K562 (cell line): ENCODE results near the gene KCNJ12. TPM values are rescaled to one million over a fixed set of nuclear protein-coding genes. Genes with fewer than 3 reads are reported as not detected.
A peak's percentile ranks its signal among the peaks of the same experiment; 100 is the strongest.
"Not testable (repeated sequence)": the region's sequence is repeated elsewhere in the genome, so short reads cannot be mapped to it uniquely, and the experiment has no call there.

Source experiments
- ATAC-seq: fragments of 200-7000 bp; cut with Tn5 transposase; 3 replicates; pipeline ENCODE4 v1.9.1; 2020; ENCODE audit warnings: moderate library complexity
- BruUV-seq: library from RNA; stranded (reverse); fragments of 400-500 nt; replicated peaks from 2 replicates; lab custom pipeline; 2021; lab: Mats Ljungman, UMichigan
- CTCF ChIA-PET: fragments of 300-600 bp; formaldehyde crosslinking; extraction: SDS; loops from one replicate; lab custom pipeline; 2021; ENCODE audit warnings: low intra/inter-chr PET ratio; lab: Yijun Ruan, JAX
- POLR2A ChIA-PET: fragments of 300-600, 350-650 bp; sonication (Branson Sonifier 250); formaldehyde crosslinking; extraction: SDS; loops from one replicate; lab custom pipeline; 2021; ENCODE audit warnings: antibody characterized with exemption, inconsistent platforms; lab: Yijun Ruan, JAX
- DNase-seq, 4 experiments: peaks; one replicate each; pipeline versions ENCODE4 v3.0.0 to v3.0.0-alpha.2; 2011 to 2018; ENCODE audit warnings: low spot score in 3 of 4, mixed read lengths in 3 of 4; ENCODE audit errors: extremely low read depth in 1 of 4
- FAIRE-seq: peaks from 2 replicates; lab custom pipeline; 2011; peaks lifted over from hg19 to GRCh38; lab: Jason Lieb, UNC
- H2AFZ ChIP-seq: 2 replicates; pipeline ENCODE4 v1.6.0; 2011; ENCODE audit warnings: low read depth, low read length, control low read depth, inconsistent platforms
- H3K27ac ChIP-seq: fragments of 200-600 bp; 3 replicates; pipeline ENCODE4 v1.8.0; 2011; ENCODE audit warnings: low read depth, mild to moderate bottlenecking, control low read depth, inconsistent platforms, low read length, moderate library complexity, mixed read lengths; ENCODE audit errors: extremely low read depth
- H3K27me3 ChIP-seq, 2 experiments: fragments of 300-600 bp in 1 of 2; 2 replicates in 1 of 2; 3 replicates in 1 of 2; pipeline versions ENCODE4 v1.6.0 to v1.8.0; 2011; ENCODE audit warnings: inconsistent platforms in 2 of 2, low read length in 2 of 2, mild to moderate bottlenecking in 1 of 2, mixed read lengths in 1 of 2, moderate library complexity in 1 of 2; ENCODE audit not compliant: control insufficient read depth in 2 of 2, insufficient read depth in 2 of 2
- H3K36me3 ChIP-seq: fragments of 300-600 bp; 3 replicates; pipeline ENCODE4 v1.8.0; 2011; ENCODE audit warnings: mild to moderate bottlenecking, low read length, inconsistent platforms; ENCODE audit not compliant: control insufficient read depth, insufficient read depth
- H3K4me1 ChIP-seq, 2 experiments: fragments of 200-600 bp in 1 of 2; replicated peaks in 1 of 2; 2 replicates in 1 of 2; 3 replicates in 1 of 2; pipeline versions ENCODE4 v1.5.1 to v1.8.0; 2011; ENCODE audit warnings: inconsistent platforms in 2 of 2, low read length in 2 of 2, mild to moderate bottlenecking in 1 of 2, mixed read lengths in 1 of 2, moderate library complexity in 1 of 2; ENCODE audit not compliant: control insufficient read depth in 2 of 2, insufficient read depth in 2 of 2
- H3K4me2 ChIP-seq: 2 replicates; pipeline ENCODE4 v1.6.1; 2011; ENCODE audit warnings: low read length, control low read depth, inconsistent platforms, mixed read lengths; ENCODE audit not compliant: insufficient read depth
- H3K4me3 ChIP-seq: fragments of 200-600 bp; sonication (generic), shearing (Covaris generic); 2 replicates; pipeline ENCODE4 v1.5.1; 2016; ENCODE audit warnings: control low read depth, inconsistent platforms
- H3K79me2 ChIP-seq: fragments of 200-600 bp; 3 replicates; pipeline ENCODE4 v1.8.0; 2011; ENCODE audit warnings: low read length, inconsistent platforms; ENCODE audit not compliant: control insufficient read depth, insufficient read depth
- H3K9ac ChIP-seq, 2 experiments: 2 replicates each; pipeline versions ENCODE4 v1.6.0 to v1.6.1; 2011; ENCODE audit warnings: low read depth in 2 of 2, low read length in 2 of 2, control low read depth in 1 of 2, inconsistent platforms in 1 of 2, mild to moderate bottlenecking in 1 of 2, mixed read lengths in 1 of 2; ENCODE audit not compliant: insufficient read depth in 1 of 2
- H3K9me1 ChIP-seq: one replicate; pipeline ENCODE4 v1.6.0; 2011; ENCODE audit warnings: inconsistent platforms, mild to moderate bottlenecking, low read length, moderate library complexity; ENCODE audit not compliant: control insufficient read depth, insufficient read depth
- H3K9me3 ChIP-seq: replicated peaks from 2 replicates; pipeline ENCODE4 v1.5.1; 2011; ENCODE audit warnings: low read depth, low read length, inconsistent platforms; ENCODE audit not compliant: control insufficient read depth, insufficient read depth
- H4K20me1 ChIP-seq: replicated peaks from 2 replicates; pipeline ENCODE4 v1.6.1; 2011; ENCODE audit warnings: low read length, inconsistent platforms, mixed read lengths; ENCODE audit not compliant: control insufficient read depth, insufficient read depth
- whole genome bisulfite sequencing: fragments of 100-300 bp; shearing (Covaris generic); methylation state at CpG from one replicate; pipeline ENCODE4 v1.1.6; 2016; ENCODE audit warnings: low coverage, mixed read lengths; ENCODE audit not compliant: insufficient coverage; ENCODE audit errors: missing lambda C conversion rate; 5-methylcytosine and 5-hydroxymethylcytosine counted together
- in situ Hi-C: fragments of 300-500 bp; cut with MboI; formaldehyde crosslinking; loops from 4 replicates; pipeline ENCODE4 v1.15.0; 2018; ENCODE audit warnings: inconsistent platforms, mixed read lengths
- intact Hi-C: fragments of 100-400 bp; cut with micrococcal nuclease; formaldehyde crosslinking; loops from 2 replicates; pipeline ENCODE4 v1.14.2; 2022
- polyA plus RNA-seq, 8 experiments: library from polyadenylated mRNA; depleted of rRNA in 4 of 8; stranded (reverse) in 5 of 8; unstranded in 3 of 8; fragments of >200 nt; fragmentation: Nextera tagmentation in 2 of 8; fragmentation: Illumina TruSeq in 1 of 8; extraction: Ambion mirVana in 2 of 8; extraction: Trizol in 1 of 8; gene quantifications; 2 replicates each; pipeline versions ENCODE4 v1.2.1 to v1.2.3, GENCODE V29; 2011 to 2014; ENCODE audit warnings: inconsistent platforms in 1 of 8, missing spikeins in 1 of 8
- total RNA-seq, 7 experiments: library from RNA; depleted of rRNA in 6 of 7; stranded (reverse); fragments of >200 nt in 6 of 7; fragmentation: Illumina TruSeq in 2 of 7; extraction: Trizol in 2 of 7; gene quantifications; 2 replicates each; pipeline versions ENCODE4 v1.2.1 to v1.2.3, GENCODE V29; 2011 to 2021; ENCODE audit warnings: low replicate concordance in 1 of 7

KCNJ12 gene
- total and polyA plus RNA-seq, 9 of the 15 experiments (the other 6 are each of a cell fraction or from before 2014, with no cell fraction given): 0.02 TPM; not detected in 8

GRCh38 chr17:21436883-21437836 is 61.0 kb downstream of the KCNJ12 start:
- H3K4me2 ChIP-seq, H3K79me2 ChIP-seq, H3K27me3 ChIP-seq, H3K4me1 ChIP-seq, H3K9me3 ChIP-seq, H4K20me1 ChIP-seq, ATAC-seq, in situ Hi-C loops, POLR2A ChIA-PET, H3K36me3 ChIP-seq, H3K4me3 ChIP-seq, intact Hi-C loops, H3K27ac ChIP-seq, CTCF ChIA-PET, H2AFZ ChIP-seq, BruUV-seq, FAIRE-seq, DNase-seq, H3K9ac ChIP-seq, H3K9me1 ChIP-seq: not testable (repeated sequence)
- WGBS: 0% methylated on average over 11 of the region's 15 CpGs

GRCh38 chr17:21438316-21439014 is 62.3 kb downstream of the KCNJ12 start:
- H3K4me2 ChIP-seq: not testable (repeated sequence)

DNA sequence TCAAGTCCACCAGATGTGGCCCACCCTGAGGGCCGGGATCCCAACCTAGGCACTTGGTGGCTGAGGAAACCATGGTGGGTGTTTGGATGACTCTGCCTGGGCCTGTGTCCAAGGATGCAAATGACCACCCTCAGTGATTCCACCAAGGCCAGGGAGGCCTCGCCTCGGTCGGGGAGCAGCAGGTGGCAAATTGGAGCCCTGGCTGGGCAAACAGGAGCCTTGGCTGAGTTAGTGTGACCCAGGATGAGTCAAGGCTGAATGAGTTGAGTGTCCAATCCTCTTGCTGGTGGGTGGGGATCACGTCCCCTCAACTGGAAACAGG is 62.8 kb downstream of the KCNJ12 start:
- H3K9me1 ChIP-seq, in situ Hi-C loops, FAIRE-seq, POLR2A ChIA-PET, H4K20me1 ChIP-seq, DNase-seq, ATAC-seq, H3K4me2 ChIP-seq, H3K27me3 ChIP-seq, H3K27ac ChIP-seq, H3K9ac ChIP-seq, H3K4me3 ChIP-seq, H2AFZ ChIP-seq, BruUV-seq, intact Hi-C loops, H3K4me1 ChIP-seq, CTCF ChIA-PET, H3K9me3 ChIP-seq, H3K36me3 ChIP-seq, H3K79me2 ChIP-seq: not testable (repeated sequence)
- 0% methylated on average over 3 of the region's 5 CpGs for WGBS

More at GRCh38 chr17:21438316-21439014, 62.3 kb downstream of the KCNJ12 start:
- H3K9me3 ChIP-seq, H3K27ac ChIP-seq, intact Hi-C loops, H2AFZ ChIP-seq, H3K9ac ChIP-seq, DNase-seq, CTCF ChIA-PET, H3K36me3 ChIP-seq, in situ Hi-C loops, H3K4me3 ChIP-seq, POLR2A ChIA-PET, H3K9me1 ChIP-seq, H3K79me2 ChIP-seq, H4K20me1 ChIP-seq, BruUV-seq, H3K4me1 ChIP-seq, H3K27me3 ChIP-seq: not testable (repeated sequence)
- FAIRE-seq: peak; percentile 42
- 0 out of 3 replicates have a peak, but pooled peaks have one; percentile 53 for ATAC-seq
- WGBS: 0% methylated on average over 4 of the region's 6 CpGs
